Stomach (tissue), 9 donors: ENCODE data around the gene SF3A1. TPM values are rescaled to one million over a fixed set of nuclear protein-coding genes. Genes with fewer than 3 reads are reported as not detected.

ENCODE experiments used
- DNase-seq, 2 donors: peaks; one replicate each; pipeline versions ENCODE4 v3.0.0 to v3.0.0-alpha.2; 2013 to 2019
- H3K27ac ChIP-seq, 5 donors: fragments of 200-600 bp in 4 of 5; sonication (generic) in 4 of 5; one replicate each; pipeline ENCODE4 v1.5.1; 2013 to 2019; ENCODE audit warnings: mild to moderate bottlenecking in 1 of 5, moderate library complexity in 1 of 5
- H3K27me3 ChIP-seq, 3 donors: fragments of 200-600 bp; sonication (generic); one replicate each; pipeline ENCODE4 v1.5.1; 2017 to 2019; ENCODE audit warnings: mixed run types in 1 of 3
- H3K36me3 ChIP-seq, 4 donors: fragments of 200-600 bp; sonication (generic); 1 replicate in 3 of 4; 2 replicates in 1 of 4; pipeline ENCODE4 v1.5.1; 2016 to 2019
- H3K4me1 ChIP-seq, 4 donors: fragments of 200-600 bp; sonication (generic); one replicate each; pipeline ENCODE4 v1.5.1; 2016 to 2019
- H3K4me3 ChIP-seq, 4 donors: fragments of 200-600 bp; sonication (generic) in 3 of 4; one replicate each; pipeline ENCODE4 v1.5.1; 2016 to 2019; ENCODE audit warnings: mild to moderate bottlenecking in 1 of 4
- H3K9me3 ChIP-seq, 4 donors: fragments of 200-600 bp; sonication (generic); one replicate each; pipeline ENCODE4 v1.5.1; 2016 to 2019
- EP300 ChIP-seq: sonication (generic); formaldehyde crosslinking; IDR thresholded peaks from one replicate; pipeline ENCODE4 v1.6.1; 2017; ENCODE audit warnings: antibody characterized with exemption
- POLR2A ChIP-seq, 4 donors: fragments of 450-650 bp; IDR thresholded peaks; one replicate each; pipeline ENCODE4 v1.6.1; 2016; ENCODE audit warnings: antibody characterized with exemption in 4 of 4, control low read depth in 2 of 4, mild to moderate bottlenecking in 1 of 4, moderate library complexity in 1 of 4
- POLR2AphosphoS5 ChIP-seq, 3 donors: sonication (generic); formaldehyde crosslinking; IDR thresholded peaks; one replicate each; pipeline ENCODE4 v1.6.1; 2016; ENCODE audit warnings: antibody characterized with exemption in 3 of 3
- WGBS, 5 donors: extraction: QIAGEN DNeasy Blood & Tissue Kit in 3 of 5; methylation state at CpG; one replicate each; pipeline versions ENCODE4 v1.1.5 to v1.1.7; 2013 to 2018; 5-methylcytosine and 5-hydroxymethylcytosine counted together
- intact Hi-C: fragments of 100-400 bp; cut with DNase I; formaldehyde crosslinking; loops from one replicate; pipeline ENCODE4 v1.15.1; 2023; ENCODE audit warnings: low total_unique reads
- polyA plus RNA-seq, 3 donors: library from polyadenylated mRNA; stranded (reverse); fragments of 200-250 nt; gene quantifications; one replicate each; pipeline ENCODE4 v1.2.3, GENCODE V29; 2013
- total RNA-seq, 5 donors: library from RNA; depleted of rRNA; stranded (reverse); fragments of >200 nt; gene quantifications; one replicate each; pipeline versions ENCODE4 v1.1.0 to v1.2.3, GENCODE V29; 2014 to 2016
- TF ChIP-seq, protein P1 (sequence below), 7 experiments: fragments of 450-650 bp in 4 of 7; fragments of 200-600 bp in 3 of 7; sonication (generic) in 3 of 7; IDR thresholded peaks; one replicate each; pipeline ENCODE4 v1.5.1; 2016 to 2019; ENCODE audit warnings: antibody characterized with exemption in 7 of 7, control low read depth in 2 of 7, mild to moderate bottlenecking in 1 of 7
- donor health status: healthy with polysubstance abuse.
- donor health status: Bipolar disorder and iron deficiency.
- donor health status: healthy.

The SF3A1 gene
- total and polyA plus RNA-seq, 8 donors = 13.6 to 316 (median 30.6) TPM

DNA sequence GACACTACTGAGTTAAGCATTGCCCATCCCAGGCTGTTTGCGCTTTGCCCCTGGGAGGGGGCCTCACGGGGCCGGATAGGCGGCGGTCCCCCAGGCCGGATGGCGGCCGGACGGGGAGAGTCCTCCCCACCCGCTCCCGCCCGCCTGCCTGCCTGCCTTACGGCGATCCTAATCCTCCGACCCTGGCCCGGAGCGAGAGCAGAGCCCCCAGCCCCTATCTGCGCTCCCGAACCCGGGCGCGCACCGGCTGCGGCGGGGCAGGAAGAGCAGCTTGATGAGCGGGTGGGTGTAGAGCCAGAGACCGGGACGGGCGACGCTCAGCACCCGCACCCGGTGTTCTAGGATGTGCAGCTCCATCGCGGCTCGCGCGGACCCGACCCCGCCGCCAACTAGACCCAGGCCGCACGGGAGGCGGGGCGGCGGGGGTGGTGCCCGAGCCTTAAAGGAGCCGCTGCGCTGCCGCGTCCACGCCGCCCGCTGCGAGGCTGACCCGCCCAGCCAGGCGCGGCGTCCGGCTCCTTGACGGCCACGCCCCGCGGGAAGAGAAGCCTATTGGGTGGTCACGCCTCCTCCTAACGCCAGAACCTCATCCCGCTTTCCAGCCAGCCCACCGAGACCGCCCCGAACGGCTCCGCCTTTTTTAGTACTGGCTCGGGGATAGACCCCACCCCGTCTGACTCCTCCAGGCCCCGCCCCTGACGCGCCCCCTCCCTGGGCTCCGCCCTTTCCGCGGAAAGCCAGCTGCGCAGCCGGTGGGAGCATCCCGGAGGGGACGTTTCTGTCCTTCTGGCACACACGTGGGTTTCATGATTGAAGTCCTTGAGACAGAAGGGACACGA lies 67.3 kb downstream of the SF3A1 start, which contains the start of gene CASTOR1:
Gene CASTOR1, minus strand, starts transcription at position 365 of the 839 bp plus-strand sequence. Its CDS starts 8 bp downstream, at position 357.
- Histone ChIP-seq H3K36me3 (peaks cover 31 to 56% (median 51%) of the 10 kb centered on the region in 4 donors), H3K4me1 (peaks cover 36 to 55% (median 48%) of the 10 kb centered on the region in 4 donors), H3K27me3 (no peaks in the 10 kb centered on the region), H3K4me3 (peak within 1 kb of the TSS; percentile 84 to 97 (median 88)), H3K9me3 (no peaks in the 10 kb centered on the region), H3K27ac (peak within 1 kb of the TSS; percentile 85 to 97 (median 89))
- 0 to 2% (median 1%) methylated on average over 26 to 85 of the region's 85 CpGs for WGBS, 5 donors
- intact Hi-C loops = loop anchor here (5.0 kb wide), 1 partner anchor 98 kb away; the partner anchor contains the start of gene RNF215
- TF ChIP-seq EP300 (no peak), POLR2AphosphoS5 (IDR thresholded peaks at IDR 0.05) (peak; percentile 44 to 92 (median 83)), POLR2A (IDR thresholded peaks at IDR 0.05) (peak in 1 of 4 donors; percentile 17)
- TF ChIP-seq, protein P1, sequence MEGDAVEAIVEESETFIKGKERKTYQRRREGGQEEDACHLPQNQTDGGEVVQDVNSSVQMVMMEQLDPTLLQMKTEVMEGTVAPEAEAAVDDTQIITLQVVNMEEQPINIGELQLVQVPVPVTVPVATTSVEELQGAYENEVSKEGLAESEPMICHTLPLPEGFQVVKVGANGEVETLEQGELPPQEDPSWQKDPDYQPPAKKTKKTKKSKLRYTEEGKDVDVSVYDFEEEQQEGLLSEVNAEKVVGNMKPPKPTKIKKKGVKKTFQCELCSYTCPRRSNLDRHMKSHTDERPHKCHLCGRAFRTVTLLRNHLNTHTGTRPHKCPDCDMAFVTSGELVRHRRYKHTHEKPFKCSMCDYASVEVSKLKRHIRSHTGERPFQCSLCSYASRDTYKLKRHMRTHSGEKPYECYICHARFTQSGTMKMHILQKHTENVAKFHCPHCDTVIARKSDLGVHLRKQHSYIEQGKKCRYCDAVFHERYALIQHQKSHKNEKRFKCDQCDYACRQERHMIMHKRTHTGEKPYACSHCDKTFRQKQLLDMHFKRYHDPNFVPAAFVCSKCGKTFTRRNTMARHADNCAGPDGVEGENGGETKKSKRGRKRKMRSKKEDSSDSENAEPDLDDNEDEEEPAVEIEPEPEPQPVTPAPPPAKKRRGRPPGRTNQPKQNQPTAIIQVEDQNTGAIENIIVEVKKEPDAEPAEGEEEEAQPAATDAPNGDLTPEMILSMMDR (IDR thresholded peaks at IDR 0.05) = no peak
- DNase-seq = peak; percentile 99

DNA sequence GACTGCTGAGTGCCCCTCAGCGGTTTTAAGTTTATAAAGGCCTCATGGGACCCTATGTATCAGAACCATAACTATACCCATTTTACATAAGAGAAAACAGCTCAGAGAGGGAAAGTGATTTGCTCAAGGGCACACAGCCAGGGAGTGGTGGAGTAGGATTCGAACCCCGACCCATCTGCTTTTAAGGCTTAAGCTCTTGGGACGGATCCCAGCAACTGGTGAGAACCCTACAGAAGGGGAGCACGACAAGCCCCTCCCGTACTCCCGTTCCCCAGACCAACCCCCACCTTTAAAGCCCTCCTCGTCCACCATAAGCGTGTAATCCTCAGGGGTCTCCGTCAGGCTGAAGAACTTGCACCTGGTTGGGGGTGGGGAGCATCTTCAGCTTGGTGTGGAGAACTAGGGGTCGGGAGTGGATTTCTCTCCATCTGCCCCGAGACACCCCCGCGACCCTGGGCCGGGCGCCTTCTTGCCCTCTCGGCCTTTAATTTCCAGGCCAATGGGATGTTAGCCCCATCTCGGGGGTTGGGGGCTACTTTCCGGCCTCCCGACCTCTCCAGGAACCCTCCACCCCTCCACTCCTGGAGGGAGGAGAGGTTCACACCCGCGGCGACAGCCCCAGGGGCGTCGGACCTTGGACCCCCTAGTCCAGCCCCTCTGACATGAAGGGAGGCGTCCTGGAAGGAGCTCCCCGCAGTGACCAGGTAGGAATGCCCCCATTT lies 68.1 kb downstream of the SF3A1 start:
- DNase-seq = peak in 1 of 2 donors; percentile 47
- TF ChIP-seq POLR2AphosphoS5 (IDR thresholded peaks at IDR 0.05) (no peak), EP300 (no peak), POLR2A (IDR thresholded peaks at IDR 0.05) (no peak)
- TF ChIP-seq, protein P1 (IDR thresholded peaks at IDR 0.05) = no peak
- Histone ChIP-seq H3K27ac (peak overlapping the region; percentile 85 to 97 (median 89)), H3K9me3 (no peaks in the 10 kb centered on the region), H3K36me3 (peaks cover 23 to 56% (median 48%) of the 10 kb centered on the region in 4 donors), H3K4me3 (peak overlapping the region; percentile 84 to 97 (median 88)), H3K4me1 (peaks cover 36 to 55% (median 48%) of the 10 kb centered on the region in 4 donors), H3K27me3 (no peaks in the 10 kb centered on the region)
- intact Hi-C loops = loop anchor here (5.0 kb wide), 1 partner anchor 99 kb away; the partner anchor contains the start of gene RNF215
- WGBS, 5 donors = 12 to 15% (median 13%) methylated on average over 16 to 27 of the region's 27 CpGs

DNA sequence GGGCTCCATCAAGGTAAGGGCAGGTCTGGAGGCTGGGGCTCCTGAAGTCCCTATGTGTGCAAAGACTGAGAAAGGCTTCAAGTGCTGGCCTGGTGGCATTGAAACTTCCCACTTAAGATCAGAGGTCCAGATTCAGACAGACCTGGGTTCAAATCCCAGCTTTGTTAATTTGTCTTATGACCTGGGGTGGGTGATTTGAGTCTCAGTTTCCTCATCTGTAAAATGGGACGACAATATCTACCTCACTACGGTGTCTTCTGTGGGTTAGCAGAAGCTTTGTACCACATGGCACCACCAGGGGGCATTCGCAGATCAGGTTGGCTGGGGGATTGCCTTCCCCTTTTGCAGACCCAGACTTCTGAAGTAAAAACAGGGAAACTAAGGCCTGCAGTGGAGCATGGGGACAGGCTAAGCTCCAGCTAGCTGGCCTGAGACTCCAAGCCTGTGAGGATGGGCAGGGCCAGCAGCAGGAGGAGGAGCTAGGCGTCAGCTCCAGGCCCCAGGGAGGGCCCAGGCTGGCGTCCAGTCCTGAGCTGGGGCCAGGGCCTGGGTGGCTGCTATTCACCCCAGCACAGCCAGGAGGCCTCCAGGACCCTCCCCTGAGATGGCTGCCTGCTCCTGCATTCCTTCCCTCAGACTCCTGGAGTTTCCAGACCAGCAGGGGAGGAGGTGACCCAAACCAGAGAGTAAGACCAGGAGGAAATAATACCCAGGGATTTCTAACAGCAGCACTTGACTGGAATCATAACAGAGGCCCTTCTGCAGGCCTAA lies 68.9 kb downstream of the SF3A1 start:
- WGBS, 5 donors = 12 to 24% (median 17%) methylated on average over 3 to 5 of the region's 5 CpGs
- H3K36me3 ChIP-seq = peaks cover 16 to 53% (median 43%) of the 10 kb centered on the region in 4 donors
- no peaks in the 10 kb centered on the region for H3K27me3 ChIP-seq
- H3K4me1 ChIP-seq = peaks cover 36 to 58% (median 48%) of the 10 kb centered on the region in 4 donors
- peak overlapping the region; percentile 85 to 97 (median 89) for H3K27ac ChIP-seq
- DNase-seq = peak; percentile 89 to 94
- intact Hi-C loops = loop anchor here (5.0 kb wide), 1 partner anchor 99 kb away; the partner anchor contains the start of gene RNF215
- H3K9me3 ChIP-seq = no peaks in the 10 kb centered on the region
- peak; percentile 21 to 75 (median 33) for TF ChIP-seq POLR2AphosphoS5 (IDR thresholded peaks at IDR 0.05)
- TF ChIP-seq POLR2A (IDR thresholded peaks at IDR 0.05) = no peak
- no peak for TF ChIP-seq EP300
- TF ChIP-seq, protein P1 (IDR thresholded peaks at IDR 0.05) = peak in 5 of 7 experiments; percentile 68 to 93 (median 87)
- peak overlapping the region; percentile 84 to 97 (median 88) for H3K4me3 ChIP-seq
